ENCODE data around the gene GPRC5C.
"Not testable (repeated sequence)": the region's sequence is repeated elsewhere in the genome, so short reads cannot be mapped to it uniquely, and the experiment has no call there.

GPRC5C gene

GRCh38 chr17:74477411-74477810 lies 45.5 kb downstream of the GPRC5C start:
- no peak for DNase-seq

DNA sequence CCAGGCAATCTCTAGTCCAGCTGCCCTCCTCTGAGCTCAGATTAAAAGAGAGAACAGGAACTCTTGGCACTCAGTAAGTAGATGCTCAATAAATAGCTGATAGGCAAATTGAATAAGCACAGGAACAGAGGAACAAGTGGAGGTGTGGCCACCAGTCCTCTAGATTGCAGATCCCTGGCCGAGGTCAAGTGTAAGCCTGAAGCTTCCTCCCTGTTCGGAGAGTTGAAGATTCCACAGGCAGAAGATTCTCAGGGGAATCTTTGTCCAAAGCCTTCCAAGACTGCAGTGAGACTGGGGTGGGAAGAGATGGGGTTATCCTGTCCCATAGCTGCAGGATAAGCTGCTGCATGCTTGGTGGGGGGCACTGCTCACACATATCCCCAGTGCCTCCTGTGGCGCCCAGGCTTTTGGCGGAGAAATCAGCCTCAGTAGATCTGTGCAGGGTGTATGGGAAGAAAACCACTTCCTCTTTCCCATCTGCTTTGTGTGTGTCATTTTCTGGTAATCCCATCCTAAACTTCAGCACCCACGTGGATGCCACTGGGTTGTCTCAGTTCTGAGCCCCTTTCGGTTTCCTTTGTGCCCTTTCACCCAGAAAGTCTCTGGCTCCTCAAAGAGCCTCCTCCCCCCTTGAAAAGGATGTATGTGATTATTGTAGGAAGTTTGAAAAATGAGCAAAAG lies 46.7 kb downstream of the GPRC5C start:
- no peak for DNase-seq

DNA sequence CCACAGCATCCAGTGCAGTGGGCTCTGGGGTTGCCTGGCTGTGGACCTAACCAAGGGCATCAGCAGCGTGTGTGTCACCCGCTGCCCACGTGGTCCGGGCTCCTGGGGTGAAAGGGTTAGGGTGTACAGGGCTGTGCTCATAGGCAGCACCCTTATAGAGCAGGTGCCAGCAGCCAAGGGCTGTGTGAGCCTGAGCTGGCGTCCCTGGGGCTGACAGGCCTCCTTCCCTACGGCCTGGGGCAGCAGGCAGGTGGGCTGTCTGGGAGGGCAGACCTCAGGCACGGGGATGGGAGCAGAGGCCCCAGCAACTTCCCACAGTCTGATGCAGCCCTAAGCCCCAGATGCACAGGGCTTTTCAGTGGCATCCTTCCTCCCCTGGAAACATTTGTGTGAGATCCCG lies 48.4 kb downstream of the GPRC5C start:
- no peak for DNase-seq

GRCh38 chr17:74481621-74482020 lies 49.7 kb downstream of the GPRC5C start:
- no peak for DNase-seq

GRCh38 chr17:74484066-74484465 lies 52.2 kb downstream of the GPRC5C start:
- no peak for DNase-seq

- DNase-seq = no peak
These were observed 53.3 kb downstream of the GPRC5C start for GRCh38 chr17:74485022-74485743.

GRCh38 chr17:74485841-74486240 lies 54.0 kb downstream of the GPRC5C start:
- DNase-seq = no peak

- not testable (repeated sequence) for DNase-seq
These were observed 56.4 kb downstream of the GPRC5C start for GRCh38 chr17:74488276-74488675.

GRCh38 chr17:74490716-74491115 lies 58.8 kb downstream of the GPRC5C start:
- no peak for DNase-seq

DNA sequence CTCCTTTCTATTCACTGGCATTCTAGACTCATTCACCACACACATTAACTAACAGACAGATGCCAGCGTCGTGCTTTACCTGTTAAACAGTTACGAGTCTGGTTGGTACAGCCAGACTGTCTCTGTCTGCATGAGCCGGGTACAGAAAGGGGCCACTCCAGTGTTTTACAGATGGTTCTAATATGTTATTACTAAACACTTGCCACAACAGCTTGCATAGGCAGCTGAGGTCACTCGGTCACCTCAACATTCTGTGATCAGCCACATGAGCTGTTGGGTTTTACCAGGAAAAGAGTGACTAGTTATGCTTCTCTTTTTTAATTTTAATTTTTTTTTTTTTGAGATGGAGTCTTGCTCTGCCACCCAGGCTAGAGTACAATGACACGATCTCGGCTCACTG lies 59.7 kb downstream of the GPRC5C start:
- no peak for DNase-seq

GRCh38 chr17:74493331-74493833 lies 61.5 kb downstream of the GPRC5C start:
- no peak for DNase-seq

Measured in NCI-H2029 (cell line).